HL-60 (cell line): ENCODE measurements around the gene ADCYAP1R1.

ENCODE experiments used
- DNase-seq, 2 experiments: peaks; one replicate each; pipeline ENCODE4 v3.0.0-alpha.2; 2010 to 2020; ENCODE audit warnings: low read depth in 1 of 2, low spot score in 1 of 2
- H3K27ac ChIP-seq: fragments of 250-450 bp; sonication (Bioruptor Pico); replicated peaks from 2 replicates; pipeline ENCODE4 v1.5.1; 2020; ENCODE audit warnings: mild to moderate bottlenecking, moderate library complexity
- H3K27me3 ChIP-seq: fragments of 250-450 bp; sonication (Bioruptor Pico); 2 replicates; pipeline ENCODE4 v1.5.1; 2021; ENCODE audit warnings: mild to moderate bottlenecking, moderate library complexity; ENCODE audit not compliant: insufficient read depth, poor library complexity, severe bottlenecking
- H3K4me3 ChIP-seq: replicated peaks from 2 replicates; pipeline ENCODE4 v1.5.1; 2011; ENCODE audit warnings: mild to moderate bottlenecking, control low read depth, low read length; ENCODE audit not compliant: insufficient read depth
- GABPA ChIP-seq: IDR thresholded peaks from 2 replicates; pipeline ENCODE4 v1.6.1; 2012; ENCODE audit warnings: low read depth
- POLR2AphosphoS5 ChIP-seq: IDR thresholded peaks from 2 replicates; pipeline ENCODE4 v1.6.1; 2012; ENCODE audit warnings: low read depth
- SPI1 ChIP-seq: IDR thresholded peaks from 2 replicates; pipeline ENCODE4 v1.6.1; 2012; ENCODE audit warnings: low read depth, mild to moderate bottlenecking, borderline replicate concordance
- TF ChIP-seq, protein P1 (sequence below): IDR thresholded peaks from 2 replicates; pipeline ENCODE4 v1.6.1; 2012; ENCODE audit warnings: low read depth; ENCODE audit not compliant: insufficient replicate concordance
- TF ChIP-seq, protein P2 (sequence below): IDR thresholded peaks from one replicate; pipeline ENCODE4 v1.5.1; 2011; ENCODE audit warnings: low read length, control low read depth, inconsistent platforms; ENCODE audit not compliant: insufficient read depth

The ADCYAP1R1 gene

DNA sequence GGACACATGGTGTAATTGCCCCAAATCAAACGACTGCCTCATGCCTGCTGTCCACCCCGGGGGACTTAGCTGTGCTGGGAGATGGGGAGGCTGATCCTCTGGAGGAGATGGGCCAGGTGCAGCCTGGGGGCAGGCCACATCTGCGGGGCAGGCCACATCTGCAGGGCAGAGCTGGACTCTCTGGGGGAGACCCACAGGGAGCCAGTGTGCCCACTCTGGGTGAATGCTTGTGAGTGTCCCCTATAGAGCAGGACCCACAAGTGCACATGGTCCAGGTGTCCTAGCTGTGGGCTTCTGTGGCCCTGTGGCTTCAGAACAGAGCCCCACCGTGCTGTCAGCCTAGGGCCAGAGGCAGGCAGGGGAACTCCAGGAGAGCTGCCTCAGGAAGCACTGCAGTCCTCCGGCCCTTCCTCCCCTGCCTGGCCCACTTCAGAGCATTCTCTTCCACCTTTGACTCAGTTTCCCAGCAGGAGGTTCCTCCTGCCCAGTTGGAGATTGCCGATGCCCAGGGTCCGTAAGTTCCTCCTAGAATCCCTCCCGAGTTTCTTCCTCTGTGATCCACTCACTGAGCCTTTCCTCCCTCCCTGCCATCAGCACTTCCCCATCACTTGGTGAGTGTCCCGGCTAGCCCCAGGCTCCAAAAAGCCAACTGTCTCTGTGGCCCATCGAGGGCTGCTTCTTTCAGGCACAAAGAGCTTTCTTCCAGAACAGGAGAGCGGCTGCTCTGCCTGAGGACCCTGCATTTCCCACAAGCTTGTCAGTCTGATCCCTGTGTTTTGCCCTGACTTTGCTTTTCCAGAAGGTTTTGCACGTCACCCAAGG, 50.3 kb downstream of the ADCYAP1R1 start:
- H3K27me3 ChIP-seq = no peaks in the 10 kb centered on the region
- TF ChIP-seq, protein P1, sequence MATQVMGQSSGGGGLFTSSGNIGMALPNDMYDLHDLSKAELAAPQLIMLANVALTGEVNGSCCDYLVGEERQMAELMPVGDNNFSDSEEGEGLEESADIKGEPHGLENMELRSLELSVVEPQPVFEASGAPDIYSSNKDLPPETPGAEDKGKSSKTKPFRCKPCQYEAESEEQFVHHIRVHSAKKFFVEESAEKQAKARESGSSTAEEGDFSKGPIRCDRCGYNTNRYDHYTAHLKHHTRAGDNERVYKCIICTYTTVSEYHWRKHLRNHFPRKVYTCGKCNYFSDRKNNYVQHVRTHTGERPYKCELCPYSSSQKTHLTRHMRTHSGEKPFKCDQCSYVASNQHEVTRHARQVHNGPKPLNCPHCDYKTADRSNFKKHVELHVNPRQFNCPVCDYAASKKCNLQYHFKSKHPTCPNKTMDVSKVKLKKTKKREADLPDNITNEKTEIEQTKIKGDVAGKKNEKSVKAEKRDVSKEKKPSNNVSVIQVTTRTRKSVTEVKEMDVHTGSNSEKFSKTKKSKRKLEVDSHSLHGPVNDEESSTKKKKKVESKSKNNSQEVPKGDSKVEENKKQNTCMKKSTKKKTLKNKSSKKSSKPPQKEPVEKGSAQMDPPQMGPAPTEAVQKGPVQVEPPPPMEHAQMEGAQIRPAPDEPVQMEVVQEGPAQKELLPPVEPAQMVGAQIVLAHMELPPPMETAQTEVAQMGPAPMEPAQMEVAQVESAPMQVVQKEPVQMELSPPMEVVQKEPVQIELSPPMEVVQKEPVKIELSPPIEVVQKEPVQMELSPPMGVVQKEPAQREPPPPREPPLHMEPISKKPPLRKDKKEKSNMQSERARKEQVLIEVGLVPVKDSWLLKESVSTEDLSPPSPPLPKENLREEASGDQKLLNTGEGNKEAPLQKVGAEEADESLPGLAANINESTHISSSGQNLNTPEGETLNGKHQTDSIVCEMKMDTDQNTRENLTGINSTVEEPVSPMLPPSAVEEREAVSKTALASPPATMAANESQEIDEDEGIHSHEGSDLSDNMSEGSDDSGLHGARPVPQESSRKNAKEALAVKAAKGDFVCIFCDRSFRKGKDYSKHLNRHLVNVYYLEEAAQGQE = no peak
- TF ChIP-seq POLR2AphosphoS5 = no peak
- no peak for TF ChIP-seq GABPA
- TF ChIP-seq, protein P2, sequence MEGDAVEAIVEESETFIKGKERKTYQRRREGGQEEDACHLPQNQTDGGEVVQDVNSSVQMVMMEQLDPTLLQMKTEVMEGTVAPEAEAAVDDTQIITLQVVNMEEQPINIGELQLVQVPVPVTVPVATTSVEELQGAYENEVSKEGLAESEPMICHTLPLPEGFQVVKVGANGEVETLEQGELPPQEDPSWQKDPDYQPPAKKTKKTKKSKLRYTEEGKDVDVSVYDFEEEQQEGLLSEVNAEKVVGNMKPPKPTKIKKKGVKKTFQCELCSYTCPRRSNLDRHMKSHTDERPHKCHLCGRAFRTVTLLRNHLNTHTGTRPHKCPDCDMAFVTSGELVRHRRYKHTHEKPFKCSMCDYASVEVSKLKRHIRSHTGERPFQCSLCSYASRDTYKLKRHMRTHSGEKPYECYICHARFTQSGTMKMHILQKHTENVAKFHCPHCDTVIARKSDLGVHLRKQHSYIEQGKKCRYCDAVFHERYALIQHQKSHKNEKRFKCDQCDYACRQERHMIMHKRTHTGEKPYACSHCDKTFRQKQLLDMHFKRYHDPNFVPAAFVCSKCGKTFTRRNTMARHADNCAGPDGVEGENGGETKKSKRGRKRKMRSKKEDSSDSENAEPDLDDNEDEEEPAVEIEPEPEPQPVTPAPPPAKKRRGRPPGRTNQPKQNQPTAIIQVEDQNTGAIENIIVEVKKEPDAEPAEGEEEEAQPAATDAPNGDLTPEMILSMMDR = no peak
- TF ChIP-seq SPI1 = no peak
- H3K27ac ChIP-seq = no peak overlapping the region
- no peak overlapping the region for H3K4me3 ChIP-seq
- no peak for DNase-seq

DNA sequence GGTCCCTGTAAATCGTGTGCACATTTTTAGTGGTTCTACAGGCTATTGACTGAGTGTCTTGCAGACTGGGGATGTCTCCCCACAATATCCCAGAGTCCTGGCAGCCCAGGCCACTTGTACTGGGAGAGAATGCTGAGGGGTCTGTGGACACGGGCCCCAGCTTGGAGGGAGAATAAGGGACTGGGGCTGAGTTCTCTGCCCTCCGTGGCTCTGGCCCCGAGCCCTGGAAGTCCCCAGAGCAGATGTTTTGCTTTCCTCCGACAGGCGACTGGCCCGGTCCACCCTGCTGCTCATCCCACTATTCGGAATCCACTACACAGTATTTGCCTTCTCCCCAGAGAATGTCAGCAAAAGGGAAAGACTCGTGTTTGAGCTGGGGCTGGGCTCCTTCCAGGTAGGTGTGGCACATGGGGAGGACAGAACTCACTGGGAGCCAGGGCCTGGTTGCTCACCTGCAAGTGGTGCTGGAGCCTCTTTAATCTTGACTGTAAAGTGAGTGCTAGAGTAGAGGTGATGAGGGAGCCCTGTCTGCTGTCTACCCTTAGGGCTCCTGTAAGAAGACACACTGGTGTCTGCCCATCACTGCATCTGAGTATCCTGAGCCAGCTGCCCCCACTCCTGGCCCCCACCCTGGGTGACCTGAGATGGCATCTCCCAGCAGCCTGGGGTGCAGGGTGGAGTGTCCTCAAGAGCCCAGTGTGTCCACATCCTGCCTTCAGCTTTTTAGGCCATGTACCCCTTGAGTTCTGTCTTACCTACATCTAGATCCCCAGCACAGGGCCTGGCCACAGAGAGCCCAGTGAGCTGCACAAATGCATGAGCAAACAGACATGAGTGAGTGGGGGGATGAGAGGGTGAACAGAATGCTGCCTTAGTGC, 51.1 kb downstream of the ADCYAP1R1 start:
- no peak for DNase-seq
- Histone ChIP-seq H3K4me3 (no peak overlapping the region), H3K27ac (no peak overlapping the region), H3K27me3 (no peaks in the 10 kb centered on the region)
- TF ChIP-seq SPI1 (no peak), GABPA (no peak), POLR2AphosphoS5 (no peak)
- TF ChIP-seq, protein P1 = no peak
- TF ChIP-seq, protein P2 = no peak

DNA sequence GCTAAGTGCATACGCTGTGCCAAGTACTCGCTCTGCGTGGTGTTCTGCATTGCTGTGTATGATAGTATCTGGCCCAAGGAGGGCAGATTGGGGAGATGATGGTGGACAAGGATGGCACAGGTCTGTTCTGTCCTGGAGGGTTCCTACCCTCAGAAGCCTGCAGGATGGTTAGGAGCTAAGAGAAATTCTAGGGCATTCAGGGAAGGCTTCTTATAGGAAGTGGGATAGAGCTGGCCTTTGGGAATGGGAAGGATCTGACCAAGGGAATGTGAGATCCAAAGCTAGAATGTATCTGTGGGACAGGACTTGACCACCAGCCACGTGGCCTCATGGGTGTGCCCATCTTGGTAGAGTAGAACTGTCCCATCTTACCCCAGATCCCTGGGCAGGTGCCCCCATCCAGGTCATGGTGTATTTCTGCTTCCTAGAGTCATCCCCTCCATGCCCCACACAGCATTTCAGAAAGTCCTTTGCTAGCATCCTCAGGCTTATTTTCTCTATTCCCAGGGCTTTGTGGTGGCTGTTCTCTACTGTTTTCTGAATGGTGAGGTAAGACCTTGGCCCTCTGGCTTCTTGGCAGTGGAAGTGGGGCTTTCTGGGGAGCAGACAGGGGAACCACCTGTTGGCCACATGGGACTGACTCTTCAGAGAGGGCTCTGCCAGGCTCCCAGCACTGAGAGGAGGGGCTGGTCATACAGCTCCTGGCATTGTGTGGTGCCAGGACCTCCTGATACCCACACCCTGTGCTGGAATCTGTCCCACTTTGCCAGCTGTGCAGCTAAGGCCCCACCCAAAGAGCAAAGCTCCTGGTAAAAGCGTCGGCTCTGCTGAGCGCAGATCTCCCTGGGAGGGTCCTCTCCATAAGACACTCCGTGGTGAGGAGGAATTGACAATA, 52.5 kb downstream of the ADCYAP1R1 start:
- no peak for DNase-seq
- H3K27me3 ChIP-seq = no peaks in the 10 kb centered on the region
- no peak overlapping the region for H3K4me3 ChIP-seq
- H3K27ac ChIP-seq = no peak overlapping the region
- no peak for TF ChIP-seq POLR2AphosphoS5
- TF ChIP-seq SPI1 = no peak
- no peak for TF ChIP-seq GABPA
- TF ChIP-seq, protein P1 = no peak
- TF ChIP-seq, protein P2 = no peak
